Endothelial cell of umbilical vein (primary cell): ENCODE measurements around the gene CTBP1. TPM values are rescaled to one million over a fixed set of nuclear protein-coding genes. Genes with fewer than 3 reads are reported as not detected.

ENCODE experiments used
- BruUV-seq: library from RNA; stranded (reverse); fragments of 400-500 nt; replicated peaks from 2 replicates; lab custom pipeline; 2021; lab: Mats Ljungman, UMichigan
- CTCF ChIA-PET: fragments of 300-600, 350-600 bp; sonication (Branson Sonifier 250); formaldehyde crosslinking; loops from one replicate; lab custom pipeline; 2021; ENCODE audit warnings: antibody characterized with exemption, inconsistent platforms; lab: Charles Lee
- POLR2A ChIA-PET: fragments of 300-600, 350-600 bp; sonication (Branson Sonifier 250); formaldehyde crosslinking; loops from one replicate; lab custom pipeline; 2021; ENCODE audit warnings: antibody characterized with exemption, inconsistent platforms; lab: Charles Lee
- DNase-seq: peaks from one replicate; pipeline ENCODE4 v3.0.0-alpha.2; 2011; ENCODE audit warnings: low read depth, low spot score
- FAIRE-seq: peaks from 2 replicates; lab custom pipeline; 2011; peaks lifted over from hg19 to GRCh38; lab: Jason Lieb, UNC
- H2AFZ ChIP-seq: 2 replicates; pipeline ENCODE4 v1.6.0; 2012; ENCODE audit warnings: low read depth, low read length, control low read depth, inconsistent platforms
- H3K27ac ChIP-seq: 2 replicates; pipeline ENCODE4 v1.5.1; 2011; ENCODE audit warnings: low read depth, mild to moderate bottlenecking, control low read depth, low read length, moderate library complexity; ENCODE audit not compliant: insufficient read depth
- H3K27me3 ChIP-seq, 2 experiments: 2 replicates each; pipeline versions ENCODE4 v1.6.0 to v1.6.1; 2011; ENCODE audit warnings: low read length in 2 of 2, mixed read lengths in 1 of 2; ENCODE audit not compliant: control insufficient read depth in 2 of 2, insufficient read depth in 2 of 2
- H3K36me3 ChIP-seq, 2 experiments: 2 replicates in 1 of 2; 3 replicates in 1 of 2; pipeline ENCODE4 v1.5.1; 2011; ENCODE audit warnings: low read length in 2 of 2, mild to moderate bottlenecking in 1 of 2, moderate library complexity in 1 of 2; ENCODE audit not compliant: control insufficient read depth in 2 of 2, insufficient read depth in 2 of 2; ENCODE audit errors: extremely low read depth in 1 of 2
- H3K4me1 ChIP-seq: 3 replicates; pipeline ENCODE4 v1.5.1; 2011; ENCODE audit warnings: mild to moderate bottlenecking, low read length; ENCODE audit not compliant: control insufficient read depth, insufficient read depth; ENCODE audit errors: extremely low read depth
- H3K4me2 ChIP-seq: 2 replicates; pipeline ENCODE4 v1.6.1; 2011; ENCODE audit warnings: low read length, control low read depth, mixed read lengths; ENCODE audit not compliant: insufficient read depth
- H3K4me3 ChIP-seq, 3 experiments: fragments of 200-600 bp in 1 of 3; sonication (generic), shearing (Covaris generic) in 1 of 3; replicated peaks in 1 of 3; 2 replicates each; pipeline ENCODE4 v1.5.1; 2011 to 2016; ENCODE audit warnings: control low read depth in 3 of 3, low read length in 3 of 3, mild to moderate bottlenecking in 2 of 3, inconsistent platforms in 1 of 3, low read depth in 1 of 3, moderate library complexity in 1 of 3; ENCODE audit not compliant: insufficient read depth in 1 of 3
- H3K79me2 ChIP-seq: 2 replicates; pipeline ENCODE4 v1.6.0; 2012; ENCODE audit warnings: low read length, inconsistent platforms; ENCODE audit not compliant: control insufficient read depth, insufficient read depth
- H3K9ac ChIP-seq: replicated peaks from 2 replicates; pipeline ENCODE3; 2011; ENCODE audit warnings: low read length, control low read depth; ENCODE audit not compliant: insufficient read depth; ENCODE audit errors: extremely low read depth
- H3K9me1 ChIP-seq: replicated peaks from 3 replicates; pipeline ENCODE4 v1.6.0; 2011; ENCODE audit warnings: mild to moderate bottlenecking, low read length; ENCODE audit not compliant: control insufficient read depth, insufficient read depth; ENCODE audit errors: extremely low read depth
- H3K9me3 ChIP-seq: replicated peaks from 2 replicates; pipeline ENCODE4 v1.5.1; 2012; ENCODE audit warnings: low read length, inconsistent platforms; ENCODE audit not compliant: control insufficient read depth, insufficient read depth
- H4K20me1 ChIP-seq: replicated peaks from 2 replicates; pipeline ENCODE3; 2011; ENCODE audit warnings: mild to moderate bottlenecking, low read length; ENCODE audit not compliant: control insufficient read depth, insufficient read depth; ENCODE audit errors: extremely low read depth
- EZH2 ChIP-seq: IDR thresholded peaks from 2 replicates; pipeline ENCODE4 v1.6.1; 2012; ENCODE audit warnings: borderline replicate concordance, low read depth, mild to moderate bottlenecking, moderate library complexity, low read length, inconsistent platforms; ENCODE audit not compliant: severe bottlenecking
- FOS ChIP-seq: IDR thresholded peaks from 2 replicates; pipeline ENCODE4 v1.6.1; 2011; ENCODE audit warnings: mild to moderate bottlenecking, low read length, moderate library complexity, borderline replicate concordance; ENCODE audit not compliant: insufficient read depth
- GATA2 ChIP-seq: IDR thresholded peaks from 2 replicates; pipeline ENCODE4 v1.7.0; 2011; ENCODE audit warnings: low read depth, mild to moderate bottlenecking, moderate library complexity, mixed read lengths, low read length; ENCODE audit not compliant: insufficient read length, insufficient read depth
- JUN ChIP-seq: IDR thresholded peaks from 2 replicates; pipeline ENCODE4 v1.6.1; 2011; ENCODE audit warnings: borderline replicate concordance, low read depth; ENCODE audit not compliant: insufficient read length, insufficient read depth
- POLR2A ChIP-seq: IDR thresholded peaks from 2 replicates; pipeline ENCODE4 v1.6.1; 2012; ENCODE audit warnings: low read depth, mild to moderate bottlenecking, control low read depth, low read length
- POLR2AphosphoS5 ChIP-seq: IDR thresholded peaks from 2 replicates; pipeline ENCODE4 v1.6.1; 2012; ENCODE audit warnings: low read depth, mild to moderate bottlenecking, control low read depth, low read length, moderate library complexity; ENCODE audit not compliant: insufficient read depth
- dilution Hi-C: fragments of 300-500 bp; cut with MboI; formaldehyde crosslinking; loops from one replicate; pipeline ENCODE4 v1.15.0; 2019; ENCODE audit warnings: low sequenced_read_pairs; ENCODE audit not compliant: extremely low pct_ligation_motif_present
- intact Hi-C: fragments of 100-400 bp; cut with micrococcal nuclease; formaldehyde crosslinking; loops from one replicate; pipeline ENCODE4 v1.10.0; 2022
- polyA plus RNA-seq, 4 experiments: library from polyadenylated mRNA; depleted of rRNA in 3 of 4; stranded (reverse) in 3 of 4; unstranded in 1 of 4; fragments of >200 nt; gene quantifications; 2 replicates each; pipeline versions ENCODE4 v1.2.1 to v1.2.3, GENCODE V29; 2011 to 2012; ENCODE audit warnings: missing spikeins in 1 of 4
- total RNA-seq: library from RNA; stranded (reverse); gene quantifications from 2 replicates; pipeline ENCODE4 v1.2.3, GENCODE V29; 2021
- TF ChIP-seq, protein P1 (sequence below), 2 donors: IDR thresholded peaks; 1 replicate in 1 of 2; 2 replicates in 1 of 2; pipeline ENCODE4 v1.5.1; 2011; ENCODE audit warnings: low read length in 2 of 2, mild to moderate bottlenecking in 2 of 2, moderate library complexity in 2 of 2, control low read depth in 1 of 2, inconsistent platforms in 1 of 2, low read depth in 1 of 2; ENCODE audit not compliant: insufficient read depth in 1 of 2; ENCODE audit errors: extremely low read depth in 1 of 2
- TF ChIP-seq, protein P2 (sequence below): IDR thresholded peaks from 2 replicates; pipeline ENCODE4 v1.6.1; 2011; ENCODE audit not compliant: insufficient read depth, insufficient read length

CTBP1 gene
- total and polyA plus RNA-seq, 2 donors (not counting 3 experiments of a cell fraction or from before 2014, with no cell fraction given) = 165 to 167 TPM

DNA sequence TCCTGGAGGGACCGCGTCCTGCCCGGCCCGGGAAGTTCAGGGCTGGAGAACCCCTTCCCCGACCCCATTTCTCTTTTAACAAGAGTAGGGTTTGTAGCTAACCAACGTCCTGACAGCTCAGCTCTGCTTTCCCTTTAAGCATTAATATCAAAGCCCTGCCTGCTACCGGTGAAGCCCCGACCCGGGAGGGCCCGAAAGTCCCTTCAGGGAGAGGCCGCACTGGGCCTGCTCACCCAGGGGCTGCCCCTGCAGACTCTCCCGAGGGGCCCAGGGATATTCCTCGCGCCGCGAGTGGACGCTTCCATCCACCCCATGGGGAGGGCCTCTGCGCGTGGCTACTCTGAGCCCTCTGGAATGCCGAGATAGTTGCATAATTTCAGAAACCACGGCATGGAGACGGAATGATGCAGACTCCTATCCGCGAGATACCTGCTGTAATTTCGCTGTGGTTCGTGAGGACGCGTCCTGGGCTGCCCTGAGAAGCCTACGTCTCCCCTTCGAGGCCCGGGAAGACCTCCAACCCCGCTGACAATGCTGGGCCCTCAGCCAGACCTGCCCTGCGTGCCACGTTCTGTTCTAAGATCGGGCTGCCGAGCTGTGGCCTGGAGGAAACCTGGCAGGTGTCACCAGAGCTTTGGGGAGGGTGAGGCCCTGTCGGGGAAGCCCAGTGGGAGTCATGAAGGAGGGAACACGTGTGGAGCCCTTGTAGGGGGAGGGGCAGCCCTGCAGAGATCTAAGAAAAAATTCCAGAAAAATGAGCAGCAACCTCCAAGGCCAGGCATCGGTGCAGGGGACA is 999 bp upstream of the CTBP1 start:
- H3K9me3 ChIP-seq = no peaks in the 10 kb centered on the region
- intact Hi-C loops (loop anchor here (1.0 kb wide), 1 partner anchor 96 kb away; no protein-coding TSS in a partner anchor), dilution Hi-C loops (no loop called here)
- H3K4me3 ChIP-seq = peak overlapping the region; percentile 56 to 63 (median 58)
- H3K79me2 ChIP-seq = peaks cover 39% of the 10 kb centered on the region
- no peaks in the 10 kb centered on the region for H3K27me3 ChIP-seq
- H3K9ac ChIP-seq = peak overlapping the region; percentile 85
- peak overlapping the region; percentile 75 for H3K4me2 ChIP-seq
- peak overlapping the region; percentile 3 for H2AFZ ChIP-seq
- ChIA-PET POLR2A (interaction anchor here (1.2 to 2.1 kb wide), 3 partner anchors 16 to 97 kb away, joined by 3 to 5 read pairs (median 4); partner anchors contain the start of gene UVSSA), CTCF (interaction anchor here (1.4 to 2.0 kb wide), 3 partner anchors 19 to 96 kb away, joined by 4 to 7 read pairs (median 6); partner anchors contain the start of gene UVSSA)
- H3K36me3 ChIP-seq = no peaks in the 10 kb centered on the region
- TF ChIP-seq, protein P1, sequence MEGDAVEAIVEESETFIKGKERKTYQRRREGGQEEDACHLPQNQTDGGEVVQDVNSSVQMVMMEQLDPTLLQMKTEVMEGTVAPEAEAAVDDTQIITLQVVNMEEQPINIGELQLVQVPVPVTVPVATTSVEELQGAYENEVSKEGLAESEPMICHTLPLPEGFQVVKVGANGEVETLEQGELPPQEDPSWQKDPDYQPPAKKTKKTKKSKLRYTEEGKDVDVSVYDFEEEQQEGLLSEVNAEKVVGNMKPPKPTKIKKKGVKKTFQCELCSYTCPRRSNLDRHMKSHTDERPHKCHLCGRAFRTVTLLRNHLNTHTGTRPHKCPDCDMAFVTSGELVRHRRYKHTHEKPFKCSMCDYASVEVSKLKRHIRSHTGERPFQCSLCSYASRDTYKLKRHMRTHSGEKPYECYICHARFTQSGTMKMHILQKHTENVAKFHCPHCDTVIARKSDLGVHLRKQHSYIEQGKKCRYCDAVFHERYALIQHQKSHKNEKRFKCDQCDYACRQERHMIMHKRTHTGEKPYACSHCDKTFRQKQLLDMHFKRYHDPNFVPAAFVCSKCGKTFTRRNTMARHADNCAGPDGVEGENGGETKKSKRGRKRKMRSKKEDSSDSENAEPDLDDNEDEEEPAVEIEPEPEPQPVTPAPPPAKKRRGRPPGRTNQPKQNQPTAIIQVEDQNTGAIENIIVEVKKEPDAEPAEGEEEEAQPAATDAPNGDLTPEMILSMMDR (IDR thresholded peaks at IDR 0.05; ENCODE audit: extremely low read depth in 1 of 2, insufficient read depth in 1 of 2, low read depth in 1 of 2, low read length in 2 of 2) = no peak
- no peak for TF ChIP-seq POLR2A
- TF ChIP-seq FOS = no peak
- TF ChIP-seq, protein P2, sequence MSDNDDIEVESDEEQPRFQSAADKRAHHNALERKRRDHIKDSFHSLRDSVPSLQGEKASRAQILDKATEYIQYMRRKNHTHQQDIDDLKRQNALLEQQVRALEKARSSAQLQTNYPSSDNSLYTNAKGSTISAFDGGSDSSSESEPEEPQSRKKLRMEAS = no peak
- no peak for TF ChIP-seq JUN
- TF ChIP-seq EZH2 = no peak
- TF ChIP-seq POLR2AphosphoS5 = no peak
- TF ChIP-seq GATA2 = no peak
- no peaks in the 10 kb centered on the region for H4K20me1 ChIP-seq
- H3K4me1 ChIP-seq = peaks cover 18% of the 10 kb centered on the region
- FAIRE-seq = peak; percentile 68
- peak overlapping the region; percentile 77 for H3K27ac ChIP-seq
- DNase-seq = peak; percentile 6
- no peaks in the 10 kb centered on the region for H3K9me1 ChIP-seq
- BruUV-seq = TSS peak; percentile 45
